Measurements from ENCODE around the gene AATK.
A peak's percentile ranks its signal among the peaks of the same experiment; 100 is the strongest.
"Not testable (repeated sequence)": the region's sequence is repeated elsewhere in the genome, so short reads cannot be mapped to it uniquely, and the experiment has no call there.

Gene AATK

DNA sequence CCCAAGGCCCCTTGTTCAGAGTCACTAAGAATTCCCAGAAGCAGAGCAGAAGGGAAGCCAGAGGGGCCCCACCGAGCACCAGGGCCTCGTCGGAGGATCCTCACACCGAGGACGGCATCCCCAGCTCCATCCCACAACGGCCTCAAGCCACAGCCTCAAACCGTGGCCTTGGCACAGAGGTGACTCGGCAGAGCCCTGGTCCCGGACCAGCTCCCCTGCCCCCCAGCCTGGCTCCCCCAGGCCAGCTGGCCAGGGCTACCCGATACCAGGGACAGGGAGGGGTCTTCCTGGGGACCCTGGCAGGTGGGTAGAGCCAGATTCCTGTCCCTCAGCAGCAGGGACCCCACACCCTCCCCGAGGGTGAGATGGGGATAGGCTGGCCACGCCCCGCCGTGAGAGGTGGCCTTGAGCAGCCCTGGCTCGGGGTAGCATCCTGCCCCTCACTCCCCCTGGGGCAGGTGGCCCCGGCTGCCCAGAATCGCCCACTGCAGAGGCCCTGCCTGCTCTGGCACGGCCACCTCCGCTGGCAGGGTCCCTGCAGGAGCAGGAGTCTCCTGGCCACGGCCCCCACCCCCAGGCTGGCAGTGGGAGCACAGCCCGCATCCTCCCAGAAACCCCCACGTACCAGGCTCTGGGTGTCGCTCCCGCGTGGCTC lies 6.3 kb downstream of the AATK start:
- no peak for DNase-seq

DNA sequence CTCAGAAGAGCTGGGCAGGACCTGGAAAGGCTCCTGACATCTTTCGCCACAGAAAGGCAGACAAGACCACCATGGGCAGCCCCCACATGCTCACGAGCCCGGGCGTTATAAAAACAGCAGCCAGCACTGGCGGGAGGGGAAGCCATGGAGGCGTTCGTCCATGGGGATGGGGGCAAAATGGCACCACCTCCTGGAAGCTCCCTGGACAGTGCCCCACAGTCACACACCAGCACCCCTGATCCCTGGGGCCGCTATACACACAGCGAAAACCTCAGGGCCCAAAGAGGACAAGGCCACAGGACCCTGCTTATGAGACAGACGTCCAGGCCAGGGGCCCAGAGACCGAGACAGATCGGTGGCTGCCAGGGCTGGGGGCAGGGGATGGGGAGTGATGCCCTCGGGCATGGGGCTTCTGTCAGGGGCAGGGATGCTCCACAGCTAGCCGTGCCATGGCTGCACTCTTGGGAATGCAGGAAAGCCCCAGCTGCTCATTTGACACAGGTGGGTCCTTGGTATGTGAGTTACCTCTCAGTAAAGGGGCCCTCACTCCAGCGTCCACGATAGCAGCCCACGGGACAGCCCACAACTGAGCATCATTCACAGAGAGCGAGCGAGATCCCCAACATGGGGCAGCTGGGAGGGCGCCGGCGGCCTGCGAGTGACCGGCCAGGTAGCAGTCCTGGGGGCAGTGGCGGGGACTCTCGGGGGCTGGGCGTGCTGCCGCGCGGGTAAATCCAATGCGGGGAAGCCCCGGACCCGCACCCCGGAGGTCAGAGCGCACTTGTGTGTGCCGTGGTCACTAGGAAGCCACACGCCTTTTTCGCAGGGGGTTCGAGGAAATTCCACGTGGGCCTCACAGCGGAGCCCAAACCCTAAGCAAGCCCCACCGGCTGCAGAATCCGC lies 7.1 kb downstream of the AATK start:
- no peak for DNase-seq

DNA sequence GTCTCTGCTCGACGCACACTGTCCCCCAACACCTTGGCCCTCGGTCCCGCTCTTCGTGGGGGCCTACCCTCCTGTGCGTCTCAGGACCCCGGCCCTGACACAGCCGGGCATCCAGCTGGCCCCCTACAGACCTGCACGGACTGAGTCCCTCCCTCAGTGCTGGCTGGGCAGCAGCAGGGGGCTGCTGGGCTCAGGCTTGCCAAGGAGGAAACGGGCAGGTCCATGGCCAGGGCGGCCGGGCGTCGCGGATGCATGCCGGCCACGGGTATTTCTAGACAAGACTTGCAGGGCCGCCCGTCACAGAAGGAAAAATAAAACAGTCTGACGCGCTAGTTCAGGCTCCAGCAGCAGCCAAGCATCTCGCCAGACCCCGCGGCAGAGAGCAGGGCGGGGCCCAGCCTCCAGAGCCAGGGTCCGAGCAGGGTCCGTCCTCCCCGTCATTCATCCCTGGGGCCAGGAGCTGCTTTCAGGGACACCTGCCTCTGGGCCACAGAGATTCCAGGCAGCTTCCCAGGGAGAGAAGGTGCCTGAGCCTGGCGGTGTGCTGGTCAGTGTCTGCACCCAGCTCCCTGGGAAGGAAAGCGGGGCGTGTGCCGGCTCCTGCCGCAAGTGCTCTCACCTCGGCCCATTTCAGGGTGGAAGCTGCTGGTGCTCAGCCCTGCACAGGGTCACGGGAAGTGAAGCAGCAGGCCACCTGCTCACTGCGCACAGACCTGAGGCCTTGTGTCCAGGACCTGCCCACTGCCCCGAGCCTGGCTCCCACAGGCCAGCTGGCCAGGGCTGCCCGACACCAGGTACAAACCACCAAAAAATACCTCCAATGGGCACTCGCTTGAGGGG lies 8.0 kb downstream of the AATK start:
- DNase-seq, result no peak

DNA sequence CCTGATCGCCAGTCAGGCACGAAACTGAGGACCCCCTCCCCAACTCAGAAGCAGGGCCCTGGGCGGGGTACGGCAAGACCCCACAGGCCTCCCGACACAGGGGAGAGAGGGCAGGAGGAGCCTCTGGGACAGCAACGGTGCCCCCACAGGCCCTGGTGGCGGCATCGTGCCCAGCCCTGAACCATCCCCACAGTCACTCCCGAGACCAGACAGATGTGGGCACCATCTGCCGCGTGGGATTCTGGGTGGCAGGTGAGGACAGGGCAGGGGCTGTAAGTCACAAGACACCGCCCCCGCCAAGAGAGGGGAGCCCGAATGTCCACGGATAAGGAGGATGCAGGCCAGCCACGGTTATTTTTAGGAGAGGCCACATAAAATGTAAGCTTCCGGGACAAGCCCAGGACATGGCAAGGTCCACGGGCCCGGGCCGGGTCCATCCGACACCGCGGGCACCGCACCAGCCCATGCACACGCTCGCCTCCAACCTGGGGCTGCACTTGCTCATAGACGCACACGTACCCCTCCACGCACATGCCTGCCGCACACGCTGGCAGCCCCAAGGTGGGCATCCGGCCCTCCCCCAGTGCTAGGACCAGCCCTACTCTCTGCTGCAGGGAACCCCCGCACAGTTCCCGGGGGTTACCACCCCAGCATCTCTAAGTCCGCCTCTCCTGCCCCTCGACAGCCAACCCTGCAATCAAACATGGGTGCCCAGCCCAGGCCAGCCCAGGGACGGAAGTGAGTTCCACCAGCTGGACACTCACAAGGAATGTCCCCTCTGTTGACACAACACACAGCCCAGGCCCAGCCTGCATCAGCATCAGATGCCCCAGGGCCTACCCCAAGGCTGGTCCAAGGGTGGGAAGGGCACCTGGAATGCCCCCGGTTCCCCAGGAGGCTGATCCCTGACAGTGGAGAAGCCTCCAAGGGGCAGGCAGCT lies 8.9 kb downstream of the AATK start:
- no peak for DNase-seq

DNA sequence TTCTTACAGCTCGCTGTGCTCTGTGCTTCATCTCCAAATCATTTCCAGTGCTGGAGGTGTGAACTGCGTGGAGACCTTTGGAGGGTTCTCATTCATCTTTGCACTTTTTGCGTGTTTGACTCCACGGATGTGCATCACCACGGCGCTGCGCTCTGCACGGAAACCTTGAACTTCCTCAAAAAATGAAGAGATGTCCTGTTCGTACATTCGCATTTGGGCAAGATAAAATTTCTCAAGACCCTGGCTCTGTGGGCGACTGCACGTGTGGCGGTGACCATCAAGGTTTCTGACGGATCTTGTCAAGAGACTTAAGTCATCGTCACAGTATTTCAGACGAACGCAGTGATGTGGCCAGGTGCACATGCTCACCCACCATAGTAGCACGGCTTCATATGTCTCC lies 11.1 kb downstream of the AATK start:
- DNase-seq, result no peak

DNA sequence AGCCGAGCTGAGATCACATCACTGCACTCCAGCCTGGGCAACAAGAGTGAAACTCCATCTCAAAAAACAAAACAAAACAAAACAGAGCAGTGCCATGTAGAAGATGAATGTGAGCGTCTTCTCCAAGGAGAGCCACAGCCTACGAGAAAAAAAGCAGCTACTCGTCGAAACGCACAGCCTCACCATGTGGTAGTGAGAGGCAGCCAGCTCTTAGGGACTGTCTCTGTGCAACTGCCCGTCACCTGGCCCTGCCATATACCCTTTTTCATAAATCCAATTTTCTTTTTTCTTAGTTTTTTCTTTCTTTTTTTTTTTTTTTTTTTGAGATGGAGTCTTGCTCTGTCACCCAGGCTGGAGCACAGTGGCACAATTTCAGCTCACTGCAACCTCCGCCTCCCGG lies 12.0 kb downstream of the AATK start:
- DNase-seq, result not testable (repeated sequence)

DNA sequence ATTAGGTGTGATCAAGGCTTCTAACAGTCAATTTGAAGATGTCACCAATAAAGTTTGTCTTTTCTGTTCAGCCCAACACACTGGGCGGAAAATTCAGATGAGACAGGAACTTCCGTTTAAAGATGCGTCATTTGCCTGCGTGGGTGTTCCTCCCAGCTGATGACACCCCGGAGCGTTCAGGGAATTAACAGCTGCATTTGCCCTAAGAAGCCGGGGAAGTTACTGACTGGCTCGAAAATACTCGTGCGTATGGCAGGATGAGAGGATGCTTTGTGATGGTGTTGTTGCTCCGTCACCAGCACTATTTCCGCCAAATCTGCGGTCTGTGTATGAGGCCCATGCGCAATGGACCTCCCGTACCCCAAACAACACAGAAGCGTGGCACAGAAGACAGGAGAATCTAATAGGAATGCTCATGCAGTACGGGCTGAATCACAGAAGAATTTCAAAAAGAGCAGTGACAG lies 12.6 kb downstream of the AATK start:
- DNase-seq, result no peak

DNA sequence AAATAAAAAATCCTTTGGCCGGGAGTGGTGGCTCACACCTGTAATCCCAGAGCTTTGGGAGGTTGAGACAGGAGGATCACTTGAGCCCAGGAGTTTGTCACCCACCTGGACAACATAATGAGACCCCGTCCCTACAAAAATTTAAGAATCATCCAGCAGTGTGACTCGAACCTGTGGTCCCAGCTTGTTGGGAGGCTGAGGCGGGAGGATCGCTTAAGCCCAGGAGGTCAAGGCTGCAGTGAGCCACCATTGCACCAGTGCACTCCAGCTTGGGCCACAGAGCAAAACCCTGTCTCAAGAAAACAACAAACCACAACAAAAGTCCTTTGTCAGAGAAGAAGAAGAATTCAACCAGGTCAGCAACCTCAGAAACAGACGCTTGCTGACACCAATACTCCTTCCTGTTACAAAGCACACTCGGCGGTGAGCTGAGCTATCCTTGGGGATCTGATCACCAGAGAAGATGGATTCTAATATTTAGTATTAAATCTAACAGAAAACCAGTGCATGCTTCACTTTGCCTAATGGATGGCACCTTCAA lies 13.7 kb downstream of the AATK start:
- no peak for DNase-seq

DNA sequence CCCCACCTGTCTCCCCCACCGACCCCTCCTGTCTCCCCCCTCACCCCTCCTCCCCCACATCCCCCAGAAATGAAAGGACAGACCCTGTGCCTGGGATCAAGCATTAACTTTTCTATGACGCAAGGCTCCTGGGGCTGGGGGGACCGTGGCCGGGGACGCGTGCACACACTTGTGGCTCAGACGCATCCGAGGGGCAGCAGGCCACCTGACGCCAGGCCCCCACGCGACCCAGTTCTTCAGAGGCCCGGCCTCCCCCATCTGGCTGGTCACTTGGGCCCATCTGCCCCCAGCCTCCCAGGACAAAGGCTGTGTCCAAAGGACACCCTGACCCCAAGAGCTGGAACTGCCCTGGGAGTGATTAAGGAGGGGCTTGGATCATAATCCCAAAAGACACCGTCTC lies 14.7 kb downstream of the AATK start:
- DNase-seq, result no peak

DNA sequence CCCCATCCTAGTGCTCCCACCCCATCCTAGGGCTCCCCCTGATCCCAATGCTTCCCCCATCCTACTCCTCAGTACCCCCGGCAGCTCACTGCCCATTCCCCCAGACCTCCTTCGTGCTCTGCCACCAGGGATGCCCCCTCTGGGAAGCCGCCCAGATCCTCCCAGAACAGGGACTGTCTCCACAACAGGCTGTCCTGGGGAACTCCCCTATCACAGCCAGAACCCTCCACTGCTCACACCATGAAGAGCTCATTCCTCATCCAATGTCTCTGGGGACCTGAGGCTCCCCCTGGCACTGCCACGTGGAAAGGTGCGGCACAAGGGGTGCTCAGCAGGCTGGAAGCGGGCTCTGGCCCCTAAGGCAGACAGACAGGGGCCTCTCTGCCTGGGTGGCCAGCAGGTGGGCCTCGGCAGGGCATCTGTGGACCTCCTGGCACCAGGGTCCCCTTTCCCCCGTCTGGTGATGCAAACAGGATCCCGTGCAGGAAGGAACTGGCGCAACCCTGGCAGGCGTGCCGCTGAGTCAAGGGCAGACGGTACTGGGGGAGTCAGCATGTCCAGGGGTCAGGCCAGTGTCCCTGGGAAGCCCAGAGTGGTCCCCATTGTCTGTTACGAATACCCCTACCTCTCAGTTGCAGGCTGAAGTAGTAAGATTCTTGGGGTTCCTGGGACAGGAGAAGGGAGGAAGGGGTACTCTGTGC lies 15.5 kb downstream of the AATK start:
- no peak for DNase-seq

DNA sequence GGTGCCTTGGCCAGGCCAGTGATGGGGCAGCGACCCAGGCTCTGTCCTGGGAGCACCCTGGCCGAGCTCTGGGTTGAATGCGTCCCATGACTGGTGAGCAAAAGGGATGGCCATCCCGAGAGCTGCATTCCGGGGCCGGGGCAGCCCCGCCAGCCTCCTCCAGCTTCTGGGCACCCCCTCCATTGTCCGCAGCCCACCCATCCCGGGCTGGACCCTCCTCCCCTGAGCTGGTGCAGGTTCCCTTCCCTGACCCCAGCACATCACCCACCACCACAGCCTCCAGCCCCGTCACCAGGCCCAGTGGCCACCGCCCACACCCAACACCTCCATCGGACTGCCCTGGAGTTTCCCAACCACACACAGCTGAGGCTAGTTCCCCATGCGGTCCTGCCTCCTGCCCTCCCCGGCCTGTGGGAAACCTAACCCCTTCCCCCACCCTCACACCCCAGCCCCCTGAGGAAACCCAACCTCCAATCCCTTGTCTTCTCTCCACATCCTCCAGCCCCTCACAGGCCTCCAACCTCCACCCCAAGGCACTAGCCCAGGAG lies 17.0 kb downstream of the AATK start:
- DNase-seq, result no peak

DNA sequence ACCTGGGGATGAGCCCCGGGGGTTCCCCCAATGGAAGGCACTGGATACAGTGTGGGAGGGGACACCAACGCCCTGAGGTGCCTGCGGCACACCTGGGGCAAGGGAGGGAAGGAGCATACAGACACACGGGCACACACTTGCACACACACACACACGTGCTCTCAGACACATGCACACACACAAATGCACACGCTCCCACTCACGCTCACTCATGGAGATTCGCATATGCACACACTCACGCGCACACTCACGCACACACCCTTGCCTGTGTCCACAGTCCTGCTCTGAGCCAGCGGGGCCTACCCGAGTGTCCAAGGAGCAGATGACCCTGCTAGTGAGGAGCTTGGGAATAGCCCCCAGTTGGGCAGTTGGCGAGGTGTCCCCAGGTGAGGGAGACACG lies 17.4 kb downstream of the AATK start:
- no peak for DNase-seq

DNA sequence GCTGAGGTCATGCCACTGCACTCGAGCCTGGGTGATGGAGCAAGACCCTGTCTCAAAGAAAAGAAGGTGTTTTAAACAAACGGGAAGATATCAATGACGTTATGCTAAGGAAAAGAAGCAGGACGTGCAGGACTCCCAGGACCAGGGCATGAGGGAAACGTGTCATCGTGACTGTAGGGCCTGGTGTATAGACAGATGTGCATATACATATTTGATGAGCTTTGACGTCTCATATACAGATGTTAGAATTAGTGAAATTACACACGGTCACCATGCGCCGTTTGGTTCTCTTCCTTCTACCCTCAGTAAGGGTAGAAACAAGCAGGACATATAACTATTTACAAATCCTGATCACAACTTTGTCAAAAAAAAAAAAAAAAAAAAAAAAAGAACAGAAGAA lies 18.3 kb downstream of the AATK start:
- DNase-seq, result no peak

DNA sequence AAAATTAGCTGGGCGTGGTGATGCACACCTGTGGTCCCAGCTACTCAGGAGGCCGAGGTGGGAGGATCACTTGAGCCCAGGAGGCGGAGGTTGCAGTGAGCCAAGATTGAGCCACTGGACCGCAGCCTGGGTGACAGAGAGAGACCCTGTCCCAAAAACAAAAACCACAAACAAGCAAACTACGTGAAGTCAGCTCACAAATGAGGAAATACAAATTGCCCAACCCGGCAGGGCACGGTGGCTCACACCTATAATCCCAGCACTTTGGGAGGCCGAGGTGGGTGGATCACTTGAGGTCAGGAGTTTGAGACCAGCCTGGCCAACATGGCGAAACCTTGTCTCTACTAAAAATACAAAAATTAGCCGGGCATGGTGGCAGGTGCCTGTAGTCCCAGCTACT lies 19.8 kb downstream of the AATK start:
- DNase-seq, result not testable (repeated sequence)

DNA sequence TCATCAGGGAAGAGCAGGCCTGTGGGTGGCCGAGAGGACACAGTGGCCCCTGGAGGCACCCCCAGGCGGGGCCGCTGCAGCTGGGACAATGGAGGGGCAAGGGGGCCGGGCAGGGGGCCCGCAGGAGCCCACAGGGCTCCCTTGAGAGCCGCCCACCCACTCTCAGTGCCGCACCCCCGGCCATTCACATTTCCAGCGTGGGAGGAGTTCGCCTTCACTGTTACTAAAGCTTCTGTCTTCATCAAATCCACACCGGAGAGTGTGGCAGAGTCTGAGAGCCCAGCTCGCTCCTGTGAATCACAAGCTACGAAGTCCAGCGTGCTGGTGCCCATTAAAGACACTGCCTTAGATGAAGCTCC lies 21.6 kb downstream of the AATK start:
- no peak for DNase-seq

DNA sequence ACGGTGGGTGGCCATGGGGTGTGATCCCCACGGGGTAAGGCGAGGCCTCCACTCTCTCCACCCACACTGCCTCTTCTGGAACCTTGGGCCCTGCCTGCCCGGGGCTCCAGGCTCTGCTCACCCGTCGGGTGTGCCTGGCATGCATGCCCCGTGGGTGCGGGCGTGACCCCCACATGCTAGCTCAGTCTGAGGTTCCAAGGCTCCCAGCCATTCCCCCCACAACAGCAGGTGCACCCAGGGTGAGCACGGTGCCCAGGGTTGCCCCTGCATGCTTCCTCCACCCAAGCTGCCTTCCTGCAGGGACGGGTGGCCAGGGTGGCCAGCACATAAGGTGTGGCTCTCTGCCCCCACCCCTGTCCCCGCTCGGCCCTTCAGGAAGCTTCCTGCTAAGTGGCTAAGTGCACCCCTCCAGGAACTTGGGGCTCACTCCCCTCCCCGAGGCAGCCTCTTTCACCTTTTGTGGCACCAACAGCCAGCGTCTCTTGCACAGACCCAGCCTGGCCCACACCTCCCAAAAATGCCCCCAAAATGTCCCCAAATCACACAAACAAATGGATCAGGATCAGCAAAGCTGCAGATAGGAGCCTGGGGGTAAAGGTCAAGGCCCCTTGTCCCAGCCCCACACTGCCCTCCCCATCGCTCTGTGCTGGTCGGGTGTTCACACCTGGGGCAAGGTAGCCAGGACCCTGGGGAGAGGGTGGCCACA lies 22.2 kb downstream of the AATK start:
- DNase-seq, result no peak

DNA sequence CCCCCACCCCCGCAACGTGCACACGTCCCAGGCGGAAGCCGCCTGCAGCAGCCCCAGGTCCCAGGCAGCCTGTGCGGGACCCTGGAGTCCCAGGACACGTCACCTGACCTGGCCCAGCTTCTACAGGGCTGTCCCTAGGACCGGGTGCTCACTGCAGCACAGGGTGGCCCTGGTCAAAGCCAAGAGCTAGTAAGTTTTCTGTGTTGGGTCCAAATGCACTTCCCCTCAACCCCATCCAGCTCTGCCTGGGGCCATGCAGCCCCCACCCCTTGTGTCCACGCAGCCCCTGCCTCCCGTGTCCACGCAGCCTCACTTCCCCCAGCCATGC lies 22.9 kb downstream of the AATK start:
- DNase-seq, result no peak

DNA sequence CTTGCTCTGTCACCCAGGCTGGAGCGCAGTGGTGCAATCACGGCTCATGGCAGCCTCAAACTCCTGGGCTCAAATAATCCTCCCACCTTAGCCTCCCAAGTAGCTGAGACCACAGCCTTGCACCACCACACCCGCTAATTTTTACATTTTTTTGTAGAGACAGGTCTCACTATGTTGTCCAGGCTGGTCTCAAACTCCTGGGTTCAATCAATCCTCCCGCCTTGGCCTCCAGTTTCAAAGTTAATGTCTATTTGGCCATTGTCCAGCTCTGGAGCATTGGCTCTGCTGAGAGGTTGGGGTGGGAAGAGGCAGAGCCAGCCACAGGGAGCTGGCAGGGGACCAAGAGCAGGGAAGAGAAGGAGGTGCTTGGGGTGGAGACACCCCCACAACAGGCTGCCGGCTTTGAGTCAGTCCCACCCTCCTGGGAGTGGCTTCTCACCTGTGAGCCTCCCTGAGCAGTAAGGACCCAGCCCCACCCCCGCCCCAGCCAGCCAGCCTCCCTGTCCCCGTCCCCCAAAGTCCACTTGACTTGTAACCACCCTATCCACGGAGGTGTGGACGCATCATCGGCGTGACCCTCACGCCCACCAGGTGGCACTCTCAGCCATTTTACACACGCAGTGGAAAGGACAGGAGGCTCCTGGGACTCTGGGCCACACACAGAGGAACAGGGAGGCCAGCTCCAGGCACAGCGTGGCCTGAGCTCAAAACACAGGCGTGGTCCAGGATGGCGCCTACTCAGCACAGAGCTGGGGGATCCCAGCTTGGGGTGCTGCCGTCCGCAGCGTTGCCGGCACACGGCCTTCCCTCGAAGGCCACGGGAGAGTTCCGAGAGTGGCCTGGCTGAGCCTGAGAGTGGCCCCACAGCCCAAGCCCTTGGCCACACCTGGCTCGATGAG lies 23.5 kb downstream of the AATK start:
- peak; percentile 61 for DNase-seq

DNA sequence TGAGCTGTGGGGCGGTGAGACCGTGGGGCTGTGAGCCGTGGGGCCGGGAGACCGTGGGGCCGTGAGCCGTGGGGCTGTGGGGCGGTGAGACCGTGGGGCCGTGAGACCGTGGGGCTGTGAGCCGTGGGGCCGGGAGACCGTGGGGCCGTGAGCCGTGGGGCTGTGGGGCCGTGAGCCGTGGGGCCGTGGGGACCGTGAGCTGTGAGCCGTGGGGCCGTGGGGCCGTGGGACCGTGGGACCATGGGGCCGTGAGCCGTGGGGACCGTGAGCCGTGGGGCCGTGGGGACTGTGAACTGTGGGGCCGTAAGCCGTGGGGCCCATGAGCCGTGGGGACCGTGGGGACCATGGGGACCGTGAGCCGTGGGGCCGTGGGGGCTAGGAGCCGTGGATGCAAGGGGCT lies 25.3 kb downstream of the AATK start:
- DNase-seq, result no peak

DNA sequence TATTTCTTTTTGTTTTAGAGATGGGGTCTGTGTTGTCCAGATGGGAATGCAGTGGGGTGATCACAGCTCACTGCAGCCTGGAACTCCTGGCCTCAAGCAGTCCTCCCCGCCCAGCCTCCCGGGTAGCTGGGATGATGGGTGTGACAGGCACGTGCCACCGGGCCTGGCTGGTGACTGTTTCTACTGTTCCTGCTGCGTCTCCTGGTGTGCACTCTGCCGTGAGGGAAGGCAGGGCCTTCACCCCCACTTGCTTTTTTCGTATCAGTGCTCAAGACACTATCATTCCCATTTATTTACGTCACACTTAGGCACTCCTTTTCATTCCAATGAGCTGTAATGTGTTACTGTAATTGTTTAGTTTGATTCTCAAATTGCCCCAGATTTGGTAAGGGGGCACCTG lies 26.0 kb downstream of the AATK start:
- no peak for DNase-seq
